ENCODE results near the gene STAG2.

- TF ChIP-seq POLR2AphosphoS5 (IDR thresholded peaks at IDR 0.05; ENCODE audit: low read depth, low read length) (no peak), TAF1 (IDR thresholded peaks at IDR 0.05; ENCODE audit: borderline replicate concordance, low read depth, low read length) (no peak), POLR2A (IDR thresholded peaks at IDR 0.05; ENCODE audit: low read depth, low read length) (no peak)
These were observed 7.0 kb downstream of the STAG2 start for GRCh38 chrX:123968383-123969050.
